SU-DHL-6 (cell line): ENCODE measurements around the gene NBPF3.
"Not testable (repeated sequence)": the region's sequence is repeated elsewhere in the genome, so short reads cannot be mapped to it uniquely, and the experiment has no call there.

Experiments used
- CTCF ChIP-seq: fragments of 200-600 bp; sonication (generic); IDR thresholded peaks from one replicate; pipeline ENCODE4 v1.5.1; 2017; ENCODE audit warnings: antibody characterized with exemption, mild to moderate bottlenecking, low read length, moderate library complexity; ENCODE audit not compliant: insufficient read depth, poor library complexity, severe bottlenecking
- EZH2phosphoT487 ChIP-seq: fragments of 200-600 bp; sonication (generic), shearing (Covaris generic); conservative IDR thresholded peaks from 2 replicates; pipeline ENCODE4 v1.6.1; 2018; ENCODE audit warnings: mild to moderate bottlenecking, antibody characterized with exemption, low read length, moderate library complexity, mixed read lengths

DNA sequence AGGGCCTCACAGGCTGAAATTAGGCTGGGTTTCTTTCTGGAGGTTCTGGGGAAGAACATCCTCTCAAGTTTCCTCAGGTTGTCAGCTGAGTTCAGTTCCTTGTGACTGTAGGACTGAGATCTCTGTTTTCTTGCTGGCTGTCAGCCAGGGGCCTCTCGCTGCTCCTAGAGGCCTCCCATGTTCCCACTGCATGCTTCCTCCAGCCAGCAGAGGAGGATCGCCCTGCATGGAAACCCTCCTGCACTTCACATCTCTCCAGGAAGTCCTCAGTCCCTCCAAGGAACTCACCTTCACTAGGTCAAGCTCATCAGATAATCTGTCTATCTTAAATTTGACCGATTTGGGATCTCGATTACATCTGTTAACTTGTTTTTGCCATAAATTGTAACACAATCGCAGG is 15.0 kb downstream of the NBPF3 start:
- not testable (repeated sequence) for TF ChIP-seq CTCF, EZH2phosphoT487
